OCI-LY3 (cell line): ENCODE results near the gene SUPT3H.

Experiments used
- EZH2phosphoT487 ChIP-seq: fragments of 200-600 bp; shearing (Covaris generic); IDR thresholded peaks from 2 replicates; pipeline ENCODE4 v1.6.1; 2018; ENCODE audit warnings: antibody characterized with exemption, mixed run types, low read depth
- TF ChIP-seq, protein P1 (sequence below): fragments of 200-600, 300-600 bp; sonication (generic); IDR thresholded peaks from 2 replicates; pipeline ENCODE4 v1.5.1; 2014; ENCODE audit warnings: antibody characterized with exemption, low read length, low read depth

DNA sequence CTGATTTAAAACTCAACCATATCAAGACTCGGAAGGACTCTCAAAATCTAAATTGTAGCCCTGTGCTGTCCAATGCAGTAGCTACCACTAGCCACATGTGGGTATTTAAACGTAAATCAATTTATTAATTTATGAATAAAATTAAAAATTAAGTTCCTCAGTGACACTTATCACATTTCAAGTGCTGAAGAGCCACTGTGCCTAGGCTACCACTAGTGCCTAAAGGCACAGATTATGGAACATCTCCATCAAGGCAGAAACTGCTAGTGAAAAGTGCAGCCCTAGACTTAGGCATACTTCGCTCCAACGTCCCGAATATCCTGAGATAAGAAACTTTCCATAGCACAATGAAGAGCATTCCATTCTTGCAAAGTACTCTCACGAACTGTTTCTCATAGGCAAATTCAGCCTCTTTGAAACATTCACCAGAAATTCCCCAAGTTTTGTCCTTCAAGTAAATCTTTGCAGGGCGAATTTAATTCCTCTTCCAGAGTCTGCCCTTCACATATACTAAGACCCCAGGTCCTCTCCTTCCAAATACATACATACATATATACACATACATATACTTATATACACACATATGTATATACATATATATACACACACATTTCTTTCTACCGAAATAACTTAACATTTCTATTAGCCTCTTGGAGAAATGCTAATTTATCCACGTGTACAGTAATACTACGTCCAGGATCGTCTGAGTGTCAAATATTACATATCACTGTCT lies 1.3 kb downstream of the SUPT3H start:
- TF ChIP-seq, protein P1, sequence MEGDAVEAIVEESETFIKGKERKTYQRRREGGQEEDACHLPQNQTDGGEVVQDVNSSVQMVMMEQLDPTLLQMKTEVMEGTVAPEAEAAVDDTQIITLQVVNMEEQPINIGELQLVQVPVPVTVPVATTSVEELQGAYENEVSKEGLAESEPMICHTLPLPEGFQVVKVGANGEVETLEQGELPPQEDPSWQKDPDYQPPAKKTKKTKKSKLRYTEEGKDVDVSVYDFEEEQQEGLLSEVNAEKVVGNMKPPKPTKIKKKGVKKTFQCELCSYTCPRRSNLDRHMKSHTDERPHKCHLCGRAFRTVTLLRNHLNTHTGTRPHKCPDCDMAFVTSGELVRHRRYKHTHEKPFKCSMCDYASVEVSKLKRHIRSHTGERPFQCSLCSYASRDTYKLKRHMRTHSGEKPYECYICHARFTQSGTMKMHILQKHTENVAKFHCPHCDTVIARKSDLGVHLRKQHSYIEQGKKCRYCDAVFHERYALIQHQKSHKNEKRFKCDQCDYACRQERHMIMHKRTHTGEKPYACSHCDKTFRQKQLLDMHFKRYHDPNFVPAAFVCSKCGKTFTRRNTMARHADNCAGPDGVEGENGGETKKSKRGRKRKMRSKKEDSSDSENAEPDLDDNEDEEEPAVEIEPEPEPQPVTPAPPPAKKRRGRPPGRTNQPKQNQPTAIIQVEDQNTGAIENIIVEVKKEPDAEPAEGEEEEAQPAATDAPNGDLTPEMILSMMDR, result no peak
- TF ChIP-seq EZH2phosphoT487, result no peak
